ENCODE results near the gene PARD3. TPM values are rescaled to one million over a fixed set of nuclear protein-coding genes. Genes with fewer than 3 reads are reported as not detected.
"Not testable (repeated sequence)": the region's sequence is repeated elsewhere in the genome, so short reads cannot be mapped to it uniquely, and the experiment has no call there.

The PARD3 gene
- total RNA-seq, 1 donor from 2014 or later = 22.9 TPM

DNA sequence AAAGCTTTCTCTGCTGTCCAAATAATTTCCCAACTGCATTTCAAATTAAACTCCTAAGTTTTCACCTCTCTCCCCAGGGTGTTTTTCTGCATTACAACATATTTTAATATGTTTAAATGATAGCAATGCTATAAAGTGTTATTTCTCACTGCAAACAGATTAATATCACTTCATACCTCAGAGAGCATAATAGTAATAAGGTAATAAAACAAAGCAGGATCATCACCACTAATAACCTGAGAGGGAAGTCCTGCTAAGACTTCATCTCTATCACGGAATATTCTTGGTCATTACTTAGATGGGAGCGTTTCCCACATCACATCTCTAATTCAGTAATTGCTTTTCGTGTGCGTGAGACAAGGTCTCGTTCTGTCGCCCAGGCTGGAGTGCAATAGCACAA, 168.8 kb downstream of the PARD3 start:
- TF ChIP-seq, protein P1, sequence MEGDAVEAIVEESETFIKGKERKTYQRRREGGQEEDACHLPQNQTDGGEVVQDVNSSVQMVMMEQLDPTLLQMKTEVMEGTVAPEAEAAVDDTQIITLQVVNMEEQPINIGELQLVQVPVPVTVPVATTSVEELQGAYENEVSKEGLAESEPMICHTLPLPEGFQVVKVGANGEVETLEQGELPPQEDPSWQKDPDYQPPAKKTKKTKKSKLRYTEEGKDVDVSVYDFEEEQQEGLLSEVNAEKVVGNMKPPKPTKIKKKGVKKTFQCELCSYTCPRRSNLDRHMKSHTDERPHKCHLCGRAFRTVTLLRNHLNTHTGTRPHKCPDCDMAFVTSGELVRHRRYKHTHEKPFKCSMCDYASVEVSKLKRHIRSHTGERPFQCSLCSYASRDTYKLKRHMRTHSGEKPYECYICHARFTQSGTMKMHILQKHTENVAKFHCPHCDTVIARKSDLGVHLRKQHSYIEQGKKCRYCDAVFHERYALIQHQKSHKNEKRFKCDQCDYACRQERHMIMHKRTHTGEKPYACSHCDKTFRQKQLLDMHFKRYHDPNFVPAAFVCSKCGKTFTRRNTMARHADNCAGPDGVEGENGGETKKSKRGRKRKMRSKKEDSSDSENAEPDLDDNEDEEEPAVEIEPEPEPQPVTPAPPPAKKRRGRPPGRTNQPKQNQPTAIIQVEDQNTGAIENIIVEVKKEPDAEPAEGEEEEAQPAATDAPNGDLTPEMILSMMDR (IDR thresholded peaks at IDR 0.05; ENCODE audit: partially characterized antibody, unreplicated experiment) = no peak
- H3K4me3 Mint-ChIP-seq (ENCODE audit: unreplicated experiment) = no peak overlapping the region
- no peaks in the 10 kb centered on the region for H3K36me3 Mint-ChIP-seq (ENCODE audit: unreplicated experiment)
- H3K27ac Mint-ChIP-seq (ENCODE audit: unreplicated experiment) = no peak overlapping the region
- no peak for DNase-seq
- H3K9me3 Mint-ChIP-seq (ENCODE audit: unreplicated experiment) = peaks cover 2% of the 10 kb centered on the region
- H3K27me3 Mint-ChIP-seq (ENCODE audit: unreplicated experiment) = peaks cover 5% of the 10 kb centered on the region
- H3K4me1 Mint-ChIP-seq (ENCODE audit: low read depth, unreplicated experiment) = peaks cover 36% of the 10 kb centered on the region

DNA sequence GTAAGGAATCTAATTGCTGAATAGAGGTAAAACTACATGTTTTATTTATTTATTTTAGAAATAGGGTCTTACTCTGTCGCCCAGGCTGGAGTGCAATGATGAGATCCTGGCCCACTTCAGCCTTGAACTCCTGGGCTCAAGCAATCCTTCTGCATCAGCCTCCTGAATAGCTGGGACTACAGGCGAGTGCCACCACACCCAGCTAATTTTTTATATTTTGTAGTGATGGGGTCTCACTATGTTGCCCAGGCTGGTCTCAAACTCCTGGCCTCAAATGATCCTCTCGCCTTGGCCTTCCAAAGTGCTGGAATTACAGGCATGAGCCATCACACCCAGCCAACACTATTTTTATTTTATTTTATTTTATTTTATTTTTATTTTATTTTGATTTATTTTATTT, 170.3 kb downstream of the PARD3 start:
- not testable (repeated sequence) for H3K27ac Mint-ChIP-seq (ENCODE audit: unreplicated experiment); H3K9me3 Mint-ChIP-seq (ENCODE audit: unreplicated experiment); H3K27me3 Mint-ChIP-seq (ENCODE audit: unreplicated experiment); H3K36me3 Mint-ChIP-seq (ENCODE audit: unreplicated experiment); H3K4me3 Mint-ChIP-seq (ENCODE audit: unreplicated experiment); DNase-seq
- H3K4me1 Mint-ChIP-seq (ENCODE audit: low read depth, unreplicated experiment) = peaks cover 34% of the 10 kb centered on the region

DNA sequence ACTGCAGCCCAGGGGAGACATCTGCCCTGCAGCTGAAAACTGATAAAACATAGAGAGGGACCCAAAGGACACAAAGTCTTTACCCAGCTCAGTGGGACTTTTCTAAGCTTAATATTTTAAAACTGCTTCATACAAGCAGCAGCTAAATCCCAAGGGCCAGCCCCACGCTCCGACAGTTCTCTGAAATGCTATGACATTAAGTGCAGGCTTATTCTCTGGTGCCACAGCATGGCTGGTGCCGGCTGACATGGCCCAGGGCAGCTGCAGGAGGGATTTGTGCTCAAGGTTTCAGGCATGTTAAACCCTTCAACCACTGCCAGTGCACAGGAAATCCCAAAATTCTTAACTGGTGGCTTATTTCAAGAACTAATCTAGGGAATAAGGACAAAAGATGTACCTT, 170.9 kb downstream of the PARD3 start:
- DNase-seq = peak; percentile 61

DNA sequence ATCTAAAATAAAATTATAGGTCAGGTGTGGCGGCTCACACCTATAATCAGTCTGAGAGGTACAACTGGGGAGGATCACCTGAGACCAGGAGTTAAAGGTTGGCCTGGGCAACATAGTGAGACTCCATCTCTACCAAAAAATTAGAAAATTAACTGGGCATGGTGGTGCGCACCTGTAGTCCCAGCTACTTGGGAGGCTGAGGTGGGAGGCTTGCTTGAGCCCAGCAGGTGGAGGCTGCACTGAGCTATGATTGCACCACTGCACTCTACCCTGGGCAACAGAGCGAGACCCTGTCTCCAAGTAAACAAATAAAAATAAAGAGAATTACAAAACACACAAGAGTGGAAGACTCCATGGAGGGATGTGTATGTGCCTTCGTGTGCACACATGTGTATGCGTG, 171.5 kb downstream of the PARD3 start:
- Mint-ChIP-seq H3K4me3 (ENCODE audit: unreplicated experiment) (no peak overlapping the region), H3K4me1 (ENCODE audit: low read depth, unreplicated experiment) (peaks cover 30% of the 10 kb centered on the region), H3K36me3 (ENCODE audit: unreplicated experiment) (no peaks in the 10 kb centered on the region), H3K27ac (ENCODE audit: unreplicated experiment) (no peak overlapping the region), H3K9me3 (ENCODE audit: unreplicated experiment) (peaks cover 5% of the 10 kb centered on the region), H3K27me3 (ENCODE audit: unreplicated experiment) (peaks cover 2% of the 10 kb centered on the region)
- TF ChIP-seq, protein P1 (IDR thresholded peaks at IDR 0.05; ENCODE audit: partially characterized antibody, unreplicated experiment) = no peak
- no peak for DNase-seq

More for the DNA sequence above, 170.9 kb downstream of the PARD3 start:
- Mint-ChIP-seq H3K9me3 (ENCODE audit: unreplicated experiment) (peaks cover 5% of the 10 kb centered on the region), H3K36me3 (ENCODE audit: unreplicated experiment) (no peaks in the 10 kb centered on the region), H3K4me1 (ENCODE audit: low read depth, unreplicated experiment) (peaks cover 34% of the 10 kb centered on the region), H3K27ac (ENCODE audit: unreplicated experiment) (peak overlapping the region; percentile 38), H3K4me3 (ENCODE audit: unreplicated experiment) (no peak overlapping the region), H3K27me3 (ENCODE audit: unreplicated experiment) (peaks cover 5% of the 10 kb centered on the region)
- TF ChIP-seq, protein P1 (IDR thresholded peaks at IDR 0.05; ENCODE audit: partially characterized antibody, unreplicated experiment) = no peak

DNA sequence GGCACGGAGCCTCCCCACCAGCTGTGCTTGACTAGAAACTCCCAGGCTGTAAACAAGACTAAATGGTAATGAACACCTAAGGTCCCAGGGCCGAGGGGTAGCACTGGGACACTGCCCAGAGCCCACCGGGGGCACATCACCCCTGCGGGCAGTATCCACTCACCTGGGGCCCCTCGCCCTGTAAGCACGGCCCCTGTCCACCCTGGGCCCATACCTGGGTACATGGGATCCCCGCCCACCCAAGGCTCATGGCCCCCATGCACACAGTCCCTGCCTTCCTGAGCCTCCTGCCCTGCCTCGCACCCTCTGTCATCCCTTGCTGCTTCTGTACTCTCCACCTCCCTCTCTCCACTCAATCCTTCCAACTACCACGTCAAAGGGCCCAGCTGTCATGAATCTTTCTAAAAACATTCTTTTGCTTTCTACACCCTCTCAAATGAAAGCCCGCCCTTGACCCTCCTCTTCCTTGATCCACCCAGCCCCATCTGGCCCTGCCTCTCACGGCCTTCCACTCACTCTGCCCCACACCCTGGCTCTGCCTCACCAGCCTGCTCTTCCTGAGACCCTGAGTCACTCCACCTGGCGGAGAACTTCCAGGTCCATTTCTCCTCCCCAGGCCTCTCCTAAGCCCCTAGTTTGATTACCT, 173.1 kb downstream of the PARD3 start:
- Mint-ChIP-seq H3K4me3 (ENCODE audit: unreplicated experiment) (no peak overlapping the region), H3K27me3 (ENCODE audit: unreplicated experiment) (peaks cover 2% of the 10 kb centered on the region), H3K4me1 (ENCODE audit: low read depth, unreplicated experiment) (peaks cover 29% of the 10 kb centered on the region), H3K9me3 (ENCODE audit: unreplicated experiment) (peaks cover 5% of the 10 kb centered on the region), H3K27ac (ENCODE audit: unreplicated experiment) (no peak overlapping the region), H3K36me3 (ENCODE audit: unreplicated experiment) (no peaks in the 10 kb centered on the region)
- DNase-seq = no peak
- TF ChIP-seq, protein P1 (IDR thresholded peaks at IDR 0.05; ENCODE audit: partially characterized antibody, unreplicated experiment) = no peak
